Activated CD8-positive, alpha-beta memory T cell treated with anti-CD3 and anti-CD28 coated beads for 4 hours (primary cell): Measurements from ENCODE around the gene DNAI1.

Experiments used
- DNase-seq, 2 donors: peaks; one replicate each; pipeline ENCODE4 v3.0.0-alpha.2; 2020; ENCODE audit warnings: low read depth in 2 of 2

The DNAI1 gene

DNA sequence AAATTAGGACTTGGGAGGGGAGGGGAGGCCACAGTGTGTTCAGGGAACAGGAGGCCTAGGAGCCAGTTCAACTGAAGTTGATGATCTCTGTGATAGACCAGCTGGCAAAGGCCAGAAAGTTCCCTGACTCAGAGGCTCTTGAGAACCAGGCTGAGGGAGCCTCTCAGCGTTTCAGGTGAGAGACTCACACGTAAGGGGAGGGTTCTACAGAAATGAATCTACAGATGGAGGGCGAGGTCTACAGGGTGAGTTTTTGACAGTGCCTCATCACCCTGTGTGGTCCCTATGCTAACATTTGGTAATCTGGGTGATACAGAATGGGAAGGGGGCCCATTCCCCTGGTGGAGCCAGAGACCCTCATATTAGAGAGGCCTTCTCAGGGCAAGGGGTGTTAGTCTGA lies 32.2 kb downstream of the DNAI1 start:
- DNase-seq: no peak

DNA sequence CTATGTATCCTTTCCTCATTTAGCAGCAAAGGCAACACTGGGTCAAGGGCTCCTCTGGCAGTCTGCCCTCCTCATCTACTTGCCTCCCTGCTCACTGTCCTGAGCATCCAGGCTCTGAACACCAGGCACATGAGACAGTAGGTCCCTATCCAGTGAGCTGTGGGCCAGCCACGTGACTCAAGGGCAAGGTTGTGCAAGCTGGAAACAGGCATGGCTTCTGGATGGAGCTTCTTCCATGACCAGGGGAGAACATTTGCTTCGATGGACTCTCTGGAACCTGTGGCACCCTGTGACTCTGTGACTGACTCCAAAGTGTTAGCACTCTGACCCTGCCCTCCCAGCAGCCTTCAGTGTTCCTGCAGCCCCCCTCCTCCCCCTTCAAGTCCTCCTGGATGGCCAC lies 33.0 kb downstream of the DNAI1 start:
- DNase-seq: no peak

DNA sequence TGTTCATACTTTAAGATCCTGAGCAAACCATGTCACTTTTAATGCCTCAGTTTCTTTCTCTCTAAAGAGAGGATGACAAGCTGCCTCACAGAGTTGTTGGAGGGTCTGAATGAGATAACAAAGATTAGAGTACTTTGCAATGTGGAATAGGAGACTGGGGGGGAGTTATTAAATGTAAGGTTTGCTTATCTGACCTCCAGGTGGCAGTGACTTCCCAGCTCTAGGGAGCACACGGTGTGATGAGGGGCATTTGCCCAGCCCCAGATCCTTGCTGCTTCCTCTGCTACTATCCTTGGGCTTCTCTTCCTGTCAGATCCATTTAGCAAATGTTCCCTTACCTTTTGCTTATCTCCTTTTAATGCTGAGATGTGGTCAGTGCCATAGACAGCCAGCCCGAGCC lies 33.4 kb downstream of the DNAI1 start:
- no peak for DNase-seq

DNA sequence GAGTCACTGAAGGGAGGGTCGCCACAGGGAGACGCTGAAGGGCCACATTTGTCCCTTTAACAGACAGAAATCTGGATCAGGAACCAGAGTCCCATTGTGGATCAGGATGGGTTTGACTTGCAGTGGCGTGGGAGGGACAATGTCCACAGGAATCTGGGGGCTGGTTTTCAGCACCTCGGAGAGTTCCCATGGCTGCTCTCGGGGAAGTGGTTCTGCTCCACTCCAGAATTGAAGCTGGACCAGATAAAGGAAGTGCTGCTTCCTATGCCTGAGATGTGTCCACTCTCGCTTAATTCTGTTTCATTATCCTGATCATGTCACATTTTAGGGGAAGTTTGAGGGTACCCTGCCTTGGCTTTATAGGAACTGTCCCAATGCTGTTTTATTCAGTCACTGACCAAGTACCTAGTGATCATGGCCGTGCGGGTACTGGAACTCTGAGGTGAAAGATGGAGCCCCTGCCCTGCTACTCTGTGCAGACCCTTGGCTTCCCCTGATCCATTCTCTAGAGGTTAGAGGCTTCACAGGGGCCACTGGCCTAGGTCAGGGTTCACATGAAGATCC lies 35.4 kb downstream of the DNAI1 start:
- DNase-seq: no peak

DNA sequence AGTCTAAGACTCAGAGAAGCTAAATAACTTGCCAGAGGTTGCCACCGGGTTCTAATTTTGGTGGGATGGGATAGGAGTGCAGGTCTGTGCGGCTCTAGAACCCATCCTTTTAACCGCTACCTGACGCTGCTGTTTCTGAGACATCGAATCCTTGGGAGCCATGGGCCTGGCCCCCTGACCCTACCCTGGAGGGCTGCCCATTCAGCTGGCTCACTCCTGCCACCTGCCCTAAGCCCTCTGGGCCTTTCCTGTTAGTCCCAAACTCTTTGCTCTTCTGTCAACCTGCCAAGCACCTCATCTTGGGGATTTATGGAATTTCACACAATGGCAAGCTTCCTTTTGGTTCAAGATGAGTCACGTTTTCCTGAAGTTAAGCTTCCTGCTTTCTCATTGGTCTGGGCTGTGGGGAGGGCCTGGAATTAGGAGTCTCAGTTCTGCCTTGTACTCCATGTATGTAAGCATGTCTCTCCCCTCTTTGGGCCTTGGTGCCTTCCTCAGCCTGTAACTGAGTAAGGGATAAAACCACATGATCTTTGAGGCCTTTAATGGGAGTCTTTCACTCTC lies 37.6 kb downstream of the DNAI1 start:
- DNase-seq: no peak

DNA sequence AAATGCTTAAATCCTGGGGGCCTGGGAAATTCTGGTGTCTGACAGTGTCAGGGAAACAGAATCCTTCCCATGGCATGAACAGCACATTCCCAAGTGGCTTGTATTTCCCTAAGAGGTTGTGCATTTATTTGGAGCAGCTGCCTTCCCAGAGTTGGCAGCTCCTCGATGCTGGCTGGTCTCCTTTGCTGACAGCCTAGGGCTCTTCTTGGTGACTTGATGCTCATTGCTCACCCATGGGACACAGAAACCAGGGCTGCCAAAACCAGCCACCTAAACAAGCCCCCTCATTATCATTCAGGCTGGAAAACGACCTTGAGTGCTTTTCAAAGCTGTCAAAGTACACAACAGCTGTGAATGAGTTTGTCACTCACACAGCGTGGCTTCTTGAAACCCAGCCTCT lies 39.9 kb downstream of the DNAI1 start:
- no peak for DNase-seq

- no peak for DNase-seq
Observed at GRCh38 chr9:34499076-34499475, 40.5 kb downstream of the DNAI1 start.

GRCh38 chr9:34500623-34501267 lies 42.1 kb downstream of the DNAI1 start:
- peak; percentile 51 to 55 for DNase-seq

- DNase-seq: no peak
Observed at GRCh38 chr9:34501372-34501771, 42.8 kb downstream of the DNAI1 start.

- no peak for DNase-seq
Observed at GRCh38 chr9:34501889-34502425, 43.4 kb downstream of the DNAI1 start.

- no peak for DNase-seq
Observed at GRCh38 chr9:34502471-34502870, 43.9 kb downstream of the DNAI1 start.

DNA sequence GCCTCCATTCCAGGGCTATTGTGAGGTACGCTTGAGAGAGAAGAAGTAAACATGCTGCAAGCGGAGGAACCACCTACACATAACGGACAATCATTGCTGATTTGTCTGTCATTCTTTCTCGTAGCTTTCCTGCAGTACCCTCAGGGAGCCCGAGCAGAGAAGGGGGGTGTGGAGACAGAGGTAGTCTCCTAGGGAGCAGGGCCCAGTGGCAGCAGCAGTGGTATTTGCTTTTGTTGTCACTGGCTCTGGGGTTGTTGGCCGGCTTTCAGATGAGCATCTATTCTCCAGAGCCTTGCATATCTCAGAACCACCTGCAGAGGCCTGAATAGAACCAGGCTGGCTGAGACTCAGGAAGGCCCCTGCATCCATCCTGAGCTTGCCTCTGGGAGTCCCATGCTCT lies 44.3 kb downstream of the DNAI1 start:
- no peak for DNase-seq

DNA sequence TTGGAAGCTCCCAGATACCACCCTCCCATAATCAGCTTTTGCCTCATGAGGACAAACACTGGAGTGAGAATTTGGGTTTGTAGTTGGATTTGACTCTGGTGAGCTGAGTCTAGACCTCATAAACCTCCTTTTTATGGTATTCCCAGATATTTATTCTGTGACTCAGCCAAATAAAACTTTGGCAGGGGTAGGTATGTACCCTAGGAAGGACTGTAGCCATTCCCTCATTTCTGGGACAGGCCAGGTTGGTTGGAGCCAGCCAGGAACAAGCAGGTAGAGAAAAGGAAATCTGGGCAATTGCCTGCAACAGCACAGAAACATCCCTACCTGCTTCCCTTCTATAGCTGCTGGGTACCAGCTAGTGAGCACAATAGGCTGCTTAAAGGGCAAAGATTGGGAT lies 44.8 kb downstream of the DNAI1 start:
- DNase-seq: no peak

DNA sequence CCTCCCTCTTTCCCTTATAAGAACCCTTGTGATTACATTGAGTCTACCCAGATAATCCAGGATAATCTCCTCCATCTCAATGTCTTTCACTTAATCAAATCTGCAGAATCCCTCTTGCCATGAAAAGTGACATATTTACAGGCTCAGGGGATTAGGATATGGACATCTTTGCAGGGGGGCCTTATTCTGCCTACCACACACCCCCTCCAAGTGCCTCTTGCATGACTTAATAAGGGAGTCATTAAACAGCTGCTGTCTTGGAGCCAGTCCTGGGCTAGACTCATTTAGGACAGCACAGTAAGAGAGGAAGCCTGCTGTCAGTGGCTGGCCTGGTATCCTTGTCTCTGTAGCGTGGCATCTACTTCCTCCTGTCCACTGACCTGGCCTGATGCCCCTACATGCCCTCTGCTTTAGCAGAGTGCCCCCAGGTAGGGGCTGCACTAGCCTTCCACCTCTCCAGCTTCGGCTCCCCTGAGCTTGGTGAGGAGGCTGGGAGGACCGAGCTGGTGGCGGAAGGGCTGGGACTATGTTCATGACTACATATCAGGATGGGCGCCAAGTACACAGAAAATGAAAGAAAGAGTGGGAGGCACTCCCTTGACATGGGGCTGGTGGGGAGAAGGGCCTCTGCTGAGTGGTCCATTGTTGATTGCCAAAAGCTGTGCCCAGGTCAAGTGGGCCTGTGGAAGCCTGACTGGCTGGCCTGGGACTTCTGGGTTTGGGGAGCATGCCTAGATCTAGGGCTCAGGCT lies 46.9 kb downstream of the DNAI1 start:
- DNase-seq: no peak

GRCh38 chr9:34506623-34507022 lies 48.0 kb downstream of the DNAI1 start:
- DNase-seq: no peak

GRCh38 chr9:34507556-34507955 lies 49.0 kb downstream of the DNAI1 start:
- no peak for DNase-seq

DNA sequence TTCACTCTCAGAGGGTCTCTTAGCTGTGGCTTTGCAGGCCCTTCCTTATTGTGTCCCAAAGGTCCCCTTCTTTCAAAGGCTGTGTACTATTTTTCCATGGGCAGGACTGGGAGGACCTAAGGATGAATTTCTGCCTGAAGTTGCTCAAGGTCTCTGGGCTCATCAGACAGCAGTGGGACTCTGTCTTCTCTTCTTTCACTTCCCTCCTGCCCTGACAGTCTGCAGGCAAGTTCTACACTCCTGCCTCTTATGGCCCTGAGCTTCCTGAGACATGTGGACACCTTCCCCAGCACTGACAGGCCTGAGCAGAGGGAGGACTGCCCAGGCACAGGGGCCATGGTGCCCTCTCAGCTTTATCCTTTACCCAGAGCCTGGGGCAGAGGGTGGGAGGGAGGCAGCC lies 49.4 kb downstream of the DNAI1 start:
- DNase-seq: no peak

GRCh38 chr9:34508463-34508862 lies 49.9 kb downstream of the DNAI1 start:
- DNase-seq: no peak

GRCh38 chr9:34508951-34509350 lies 50.3 kb downstream of the DNAI1 start:
- no peak for DNase-seq

- DNase-seq: no peak
Observed at GRCh38 chr9:34510497-34511468, 52.2 kb downstream of the DNAI1 start.
